Mesenteric fat pad (tissue), 1 donor: ENCODE results near the gene PRKAR1B. TPM values are rescaled to one million over a fixed set of nuclear protein-coding genes. Genes with fewer than 3 reads are reported as not detected.
"Not testable (repeated sequence)": the region's sequence is repeated elsewhere in the genome, so short reads cannot be mapped to it uniquely, and the experiment has no call there.

ENCODE experiments used
- DNase-seq: peaks from one replicate; pipeline ENCODE4 v3.0.0-alpha.2; 2020; ENCODE audit warnings: low spot score
- total RNA-seq: library from RNA; stranded (reverse); fragmentation: NEBNext Ultra II Directional; extraction: Animal tissue kit (Norgen Biotek cat#: 25700); gene quantifications from one replicate; pipeline ENCODE4 v1.2.1, GENCODE V29; 2021
- donor health status: DM: yes; HTN: yes; CAD: no.

The PRKAR1B gene
- total RNA-seq, 1 donor from 2014 or later, result 11.7 TPM

GRCh38 chr7:651032-651728 is 75.9 kb downstream of the PRKAR1B start:
- DNase-seq, result no peak

- no peak for DNase-seq
Observed at GRCh38 chr7:650339-651031, 76.6 kb downstream of the PRKAR1B start.

- DNase-seq, result no peak
Observed at GRCh38 chr7:646951-647350, 80.1 kb downstream of the PRKAR1B start.

GRCh38 chr7:646487-646886 is 80.6 kb downstream of the PRKAR1B start:
- DNase-seq, result no peak

GRCh38 chr7:645606-646005 is 81.5 kb downstream of the PRKAR1B start:
- no peak for DNase-seq

GRCh38 chr7:644381-645305 is 82.4 kb downstream of the PRKAR1B start:
- DNase-seq, result no peak

- DNase-seq, result no peak
Observed at GRCh38 chr7:641966-642365, 85.1 kb downstream of the PRKAR1B start.

- DNase-seq, result no peak
Observed at GRCh38 chr7:641269-641671, 85.8 kb downstream of the PRKAR1B start.

GRCh38 chr7:638256-639011 is 88.6 kb downstream of the PRKAR1B start:
- no peak for DNase-seq

GRCh38 chr7:637826-638225 is 89.3 kb downstream of the PRKAR1B start:
- no peak for DNase-seq

- no peak for DNase-seq
Observed at GRCh38 chr7:636396-636795, 90.7 kb downstream of the PRKAR1B start.

GRCh38 chr7:635687-636382 is 91.2 kb downstream of the PRKAR1B start:
- DNase-seq, result not testable (repeated sequence)

GRCh38 chr7:635227-635626 is 91.9 kb downstream of the PRKAR1B start:
- no peak for DNase-seq

GRCh38 chr7:633381-634018 is 93.6 kb downstream of the PRKAR1B start:
- no peak for DNase-seq

GRCh38 chr7:632831-633210 is 94.3 kb downstream of the PRKAR1B start:
- DNase-seq, result no peak

GRCh38 chr7:631964-632830 is 94.9 kb downstream of the PRKAR1B start:
- no peak for DNase-seq

- no peak for DNase-seq
Observed at GRCh38 chr7:631291-631711, 95.8 kb downstream of the PRKAR1B start.

- DNase-seq, result no peak
Observed at GRCh38 chr7:630539-630938, 96.5 kb downstream of the PRKAR1B start.

GRCh38 chr7:630111-630511 is 97.0 kb downstream of the PRKAR1B start:
- DNase-seq, result no peak
